ENCODE measurements around the gene PCDHGA3.

PCDHGA3 gene

DNA sequence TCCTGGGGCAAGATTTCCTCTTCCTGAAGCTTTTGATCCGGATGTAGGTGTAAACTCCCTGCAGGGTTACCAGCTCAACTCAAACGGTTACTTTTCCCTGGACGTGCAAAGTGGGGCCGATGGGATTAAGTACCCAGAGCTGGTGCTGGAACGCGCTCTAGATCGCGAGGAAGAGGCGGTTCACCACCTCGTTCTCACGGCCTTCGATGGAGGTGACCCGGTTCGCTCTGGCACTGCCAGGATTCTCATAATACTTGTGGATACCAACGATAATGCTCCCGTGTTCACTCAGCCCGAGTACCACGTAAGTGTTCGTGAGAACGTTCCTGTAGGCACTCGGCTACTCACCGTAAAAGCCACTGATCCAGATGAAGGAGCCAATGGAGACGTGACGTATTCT is 12.0 kb downstream of the PCDHGA3 start:
- Histone ChIP-seq H3K4me3 (ENCODE audit: low read depth, low read length) (no peak overlapping the region), H3K36me3 (replicated peaks) (no peaks in the 10 kb centered on the region), H3K27me3 (replicated peaks) (no peaks in the 10 kb centered on the region), H3K27ac (no peak overlapping the region)
- TF ChIP-seq, protein P1, sequence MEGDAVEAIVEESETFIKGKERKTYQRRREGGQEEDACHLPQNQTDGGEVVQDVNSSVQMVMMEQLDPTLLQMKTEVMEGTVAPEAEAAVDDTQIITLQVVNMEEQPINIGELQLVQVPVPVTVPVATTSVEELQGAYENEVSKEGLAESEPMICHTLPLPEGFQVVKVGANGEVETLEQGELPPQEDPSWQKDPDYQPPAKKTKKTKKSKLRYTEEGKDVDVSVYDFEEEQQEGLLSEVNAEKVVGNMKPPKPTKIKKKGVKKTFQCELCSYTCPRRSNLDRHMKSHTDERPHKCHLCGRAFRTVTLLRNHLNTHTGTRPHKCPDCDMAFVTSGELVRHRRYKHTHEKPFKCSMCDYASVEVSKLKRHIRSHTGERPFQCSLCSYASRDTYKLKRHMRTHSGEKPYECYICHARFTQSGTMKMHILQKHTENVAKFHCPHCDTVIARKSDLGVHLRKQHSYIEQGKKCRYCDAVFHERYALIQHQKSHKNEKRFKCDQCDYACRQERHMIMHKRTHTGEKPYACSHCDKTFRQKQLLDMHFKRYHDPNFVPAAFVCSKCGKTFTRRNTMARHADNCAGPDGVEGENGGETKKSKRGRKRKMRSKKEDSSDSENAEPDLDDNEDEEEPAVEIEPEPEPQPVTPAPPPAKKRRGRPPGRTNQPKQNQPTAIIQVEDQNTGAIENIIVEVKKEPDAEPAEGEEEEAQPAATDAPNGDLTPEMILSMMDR (IDR thresholded peaks at IDR 0.05; ENCODE audit: low read depth, low read length, missing control alignments) = no peak
- DNase-seq = no peak
- in situ Hi-C loops (cut with HindIII; ENCODE audit: low pct_ligation_motif_present, low sequenced_read_pairs) = no loop called here

DNA sequence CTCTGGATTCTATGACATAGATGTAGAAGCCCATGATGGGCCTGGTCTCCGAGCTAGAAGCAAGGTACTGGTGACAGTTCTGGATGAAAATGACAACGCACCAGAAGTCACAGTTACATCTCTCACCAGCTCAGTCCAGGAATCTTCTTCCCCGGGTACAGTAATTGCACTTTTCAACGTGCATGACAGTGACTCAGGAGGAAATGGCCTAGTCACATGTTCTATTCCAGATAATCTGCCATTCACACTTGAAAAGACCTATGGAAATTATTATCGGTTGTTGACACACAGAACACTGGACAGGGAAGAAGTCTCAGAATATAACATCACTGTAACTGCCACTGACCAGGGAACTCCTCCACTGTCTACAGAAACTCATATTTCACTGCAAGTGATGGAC is 12.5 kb downstream of the PCDHGA3 start:
- TF ChIP-seq, protein P1 (IDR thresholded peaks at IDR 0.05; ENCODE audit: low read depth, low read length, missing control alignments) = no peak
- Histone ChIP-seq H3K27ac (no peak overlapping the region), H3K36me3 (replicated peaks) (no peaks in the 10 kb centered on the region), H3K27me3 (replicated peaks) (no peaks in the 10 kb centered on the region), H3K4me3 (ENCODE audit: low read depth, low read length) (no peak overlapping the region)
- in situ Hi-C loops (cut with HindIII; ENCODE audit: low pct_ligation_motif_present, low sequenced_read_pairs) = no loop called here
- no peak for DNase-seq

DNA sequence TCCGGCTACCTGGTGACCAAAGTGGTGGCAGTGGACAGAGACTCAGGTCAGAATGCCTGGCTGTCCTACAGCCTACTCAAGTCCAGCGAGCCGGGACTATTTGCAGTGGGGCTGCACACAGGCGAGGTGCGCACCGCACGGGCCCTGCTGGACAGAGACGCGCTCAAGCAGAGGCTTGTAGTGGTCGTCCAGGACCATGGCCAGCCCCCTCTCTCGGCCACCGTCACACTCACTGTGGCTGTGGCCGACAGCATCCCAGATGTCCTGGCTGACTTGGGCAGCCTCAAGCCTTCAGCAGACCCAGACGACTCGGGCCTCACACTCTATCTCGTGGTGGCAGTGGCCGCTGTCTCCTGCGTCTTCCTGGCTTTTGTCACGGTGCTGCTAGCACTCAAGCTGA is 13.3 kb downstream of the PCDHGA3 start:
- DNase-seq = no peak
- TF ChIP-seq, protein P1 (IDR thresholded peaks at IDR 0.05; ENCODE audit: low read depth, low read length, missing control alignments) = no peak
- H3K27ac ChIP-seq = no peak overlapping the region
- no peaks in the 10 kb centered on the region for H3K36me3 ChIP-seq (replicated peaks)
- H3K27me3 ChIP-seq (replicated peaks) = no peaks in the 10 kb centered on the region
- in situ Hi-C loops (cut with HindIII; ENCODE audit: low pct_ligation_motif_present, low sequenced_read_pairs) = no loop called here
- no peak overlapping the region for H3K4me3 ChIP-seq (ENCODE audit: low read depth, low read length)

DNA sequence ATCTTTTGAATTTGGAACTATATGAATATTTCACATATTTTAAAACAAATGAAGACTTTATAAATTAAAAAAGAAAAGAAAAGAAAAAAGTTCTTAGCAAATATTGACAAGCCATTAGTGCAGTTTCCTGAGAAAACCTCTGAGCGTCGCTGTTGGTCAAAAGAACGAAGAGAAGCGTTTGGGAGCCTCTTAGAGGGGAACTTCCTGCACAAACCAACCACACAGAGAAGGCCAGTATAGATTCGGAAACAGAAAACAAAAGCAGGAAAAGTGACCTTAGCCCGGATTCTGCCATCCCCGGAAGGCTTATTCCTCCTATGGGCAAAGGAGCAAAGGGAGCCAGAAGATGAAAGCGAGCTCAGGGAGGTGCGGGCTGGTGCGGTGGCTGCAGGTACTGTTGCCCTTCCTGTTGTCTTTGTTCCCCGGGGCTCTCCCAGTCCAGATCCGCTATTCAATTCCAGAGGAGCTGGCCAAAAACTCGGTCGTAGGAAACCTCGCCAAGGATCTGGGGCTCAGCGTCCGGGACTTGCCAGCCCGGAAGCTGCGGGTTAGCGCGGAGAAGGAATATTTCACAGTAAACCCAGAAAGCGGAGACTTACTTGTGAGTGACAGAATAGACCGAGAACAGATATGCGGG is 16.3 kb downstream of the PCDHGA3 start, which contains the start of gene PCDHGB2:
PCDHGB2 (plus strand) TSS at position 205 of the 637 bp plus-strand sequence; CDS start at position 347, 142 bp downstream.
- Histone ChIP-seq H3K27ac (no peak within 1 kb of the TSS), H3K4me3 (ENCODE audit: low read depth, low read length) (peak within 1 kb of the TSS; percentile 40), H3K27me3 (replicated peaks) (peaks cover 5% of the 10 kb centered on the region), H3K36me3 (replicated peaks) (no peaks in the 10 kb centered on the region)
- no peak for DNase-seq
- TF ChIP-seq, protein P1 (IDR thresholded peaks at IDR 0.05; ENCODE audit: low read depth, low read length, missing control alignments) = peak; percentile 48
- in situ Hi-C loops (cut with HindIII; ENCODE audit: low pct_ligation_motif_present, low sequenced_read_pairs) = no loop called here

DNA sequence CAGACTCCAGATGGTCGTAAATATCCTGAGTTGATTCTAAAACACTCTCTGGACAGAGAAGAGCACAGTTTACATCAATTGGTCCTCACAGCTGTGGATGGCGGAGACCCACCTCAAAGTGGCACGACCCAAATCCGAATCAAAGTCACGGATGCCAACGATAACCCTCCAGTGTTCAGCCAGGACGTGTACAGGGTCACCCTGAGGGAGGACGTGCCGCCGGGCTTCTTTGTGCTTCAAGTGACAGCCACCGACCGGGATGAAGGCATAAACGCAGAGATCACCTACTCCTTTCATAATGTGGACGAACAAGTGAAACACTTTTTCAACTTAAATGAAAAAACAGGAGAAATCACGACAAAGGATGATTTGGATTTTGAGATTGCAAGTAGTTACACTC is 17.1 kb downstream of the PCDHGA3 start:
- no peak overlapping the region for H3K27ac ChIP-seq
- H3K27me3 ChIP-seq (replicated peaks) = peaks cover 5% of the 10 kb centered on the region
- TF ChIP-seq, protein P1 (IDR thresholded peaks at IDR 0.05; ENCODE audit: low read depth, low read length, missing control alignments) = no peak
- H3K36me3 ChIP-seq (replicated peaks) = no peaks in the 10 kb centered on the region
- no peak overlapping the region for H3K4me3 ChIP-seq (ENCODE audit: low read depth, low read length)
- in situ Hi-C loops (cut with HindIII; ENCODE audit: low pct_ligation_motif_present, low sequenced_read_pairs) = no loop called here
- no peak for DNase-seq

DNA sequence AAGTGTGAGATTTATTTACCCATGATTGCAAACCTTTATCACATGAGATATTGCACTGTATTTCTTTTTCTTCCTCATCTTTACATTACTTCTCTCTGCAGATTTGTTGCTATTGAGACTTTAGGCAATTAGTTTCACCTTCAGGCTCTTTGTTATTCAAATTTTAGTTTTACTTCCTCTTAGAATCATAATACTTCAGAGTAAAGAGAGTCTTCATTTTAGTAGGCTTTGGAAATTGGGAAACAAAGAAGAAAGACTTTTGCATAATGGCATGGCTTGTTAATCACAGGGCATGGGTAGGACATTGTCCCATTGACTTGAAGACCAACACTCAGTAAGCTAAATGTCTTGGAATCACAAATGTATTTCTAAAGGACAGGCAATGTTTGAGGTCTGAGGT is 19.1 kb downstream of the PCDHGA3 start:
- no peak overlapping the region for H3K27ac ChIP-seq
- no peak for DNase-seq
- in situ Hi-C loops (cut with HindIII; ENCODE audit: low pct_ligation_motif_present, low sequenced_read_pairs) = no loop called here
- peaks cover 8% of the 10 kb centered on the region for H3K27me3 ChIP-seq (replicated peaks)
- no peaks in the 10 kb centered on the region for H3K36me3 ChIP-seq (replicated peaks)
- H3K4me3 ChIP-seq (ENCODE audit: low read depth, low read length) = no peak overlapping the region
- TF ChIP-seq, protein P1 (IDR thresholded peaks at IDR 0.05; ENCODE audit: low read depth, low read length, missing control alignments) = no peak
